SK-MEL-5 (cell line): ENCODE measurements around the gene ISLR2. TPM values are rescaled to one million over a fixed set of nuclear protein-coding genes. Genes with fewer than 3 reads are reported as not detected.

Source experiments
- DNase-seq: peaks from one replicate; pipeline ENCODE4 v3.0.0-alpha.2; 2016; ENCODE audit warnings: low read depth, low spot score
- in situ Hi-C: cut with HindIII; loops from 2 replicates; pipeline ENCODE4 v1.10.0; 2016; ENCODE audit warnings: low sequenced_read_pairs, high pct_unique_total_duplicates, low pct_unique_long_range_greater_than_20kb
- small RNA-seq, 2 experiments: library from RNA; depleted of rRNA; stranded (forward); fragments of <200 nt; gene quantifications; one replicate each; pipeline ENCODE3, GENCODE V24; 2014
- total RNA-seq: library from RNA; depleted of rRNA; stranded (reverse); fragments of >200 nt; shearing (Covaris generic); gene quantifications from 2 replicates; pipeline ENCODE4 v1.2.3, GENCODE V29; 2014; rRNA removed

Gene ISLR2
- total RNA-seq, 1 experiment from 2014 or later, result not detected

DNA sequence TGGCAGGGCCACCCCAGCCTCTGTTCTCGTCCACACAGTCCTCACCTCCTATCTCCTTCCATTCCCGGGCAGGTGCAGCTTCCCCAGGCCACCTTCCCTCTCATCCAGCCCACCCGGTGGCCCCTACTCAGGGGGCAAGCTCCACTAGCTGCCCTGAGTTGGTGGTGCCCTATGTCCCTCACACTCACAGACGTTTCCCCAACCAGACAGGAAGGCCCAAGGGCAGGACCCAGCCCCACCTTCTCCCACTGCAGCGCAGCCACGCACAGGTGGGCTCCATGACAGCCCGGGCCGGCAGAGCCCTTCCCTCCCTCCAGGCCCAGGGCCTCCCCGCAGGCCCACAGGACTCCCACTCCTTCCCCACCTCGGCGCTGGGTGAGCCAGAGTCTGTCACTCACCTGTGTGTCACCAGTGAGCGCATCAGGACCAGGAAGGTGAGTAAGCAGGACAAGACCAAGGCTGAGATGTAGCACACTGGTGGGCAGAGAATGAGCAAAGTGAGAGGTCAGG is 54.3 kb downstream of the ISLR2 start:
- DNase-seq, result no peak
- in situ Hi-C loops, result no loop called here

DNA sequence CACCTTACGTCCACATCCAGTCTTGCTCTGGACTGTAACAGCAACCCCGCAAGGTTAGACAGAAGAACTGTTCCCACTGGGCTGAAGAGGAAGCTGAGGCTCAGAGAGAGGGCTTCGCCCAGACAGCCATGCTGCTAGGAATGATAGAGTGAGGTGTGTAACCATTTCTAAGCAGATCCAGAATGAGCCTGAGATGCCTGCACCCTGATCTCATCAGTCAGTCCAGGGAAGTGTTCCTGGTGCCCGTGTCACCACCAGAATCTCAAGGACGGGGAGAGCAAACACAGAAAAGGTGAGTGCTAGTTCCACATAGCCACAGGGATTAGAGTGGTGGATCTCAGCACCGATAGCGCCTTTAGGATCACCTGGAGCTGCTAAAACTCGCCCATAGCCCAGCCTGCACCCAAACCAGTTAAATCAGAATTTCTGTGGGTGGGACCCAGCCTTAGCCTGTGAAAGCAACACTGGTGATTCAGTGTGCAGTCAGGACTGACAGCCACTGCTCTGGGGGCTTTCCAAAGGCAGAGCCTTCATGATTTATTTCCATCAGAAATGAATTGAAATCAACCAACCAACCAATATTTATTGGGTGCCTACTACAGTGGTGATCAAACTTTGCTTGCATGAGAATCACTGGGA is 55.4 kb downstream of the ISLR2 start:
- no peak for DNase-seq
- in situ Hi-C loops, result no loop called here

Small RNA genes lying within 50 kb of the gene (small RNA-seq; reads per million reads assigned to genes)
- 0 reads per million in 2 experiments for gene RF00017

Other genes with a start within 250 kb of the ISLR2 start
- gene LOXL1, start 204.1 kb upstream of the ISLR2 start, total RNA-seq, result 0.32 TPM in 1 of 2 replicates, not detected in the other
- 7.8 and 8.0 TPM in 2 replicates for gene STOML1, start 138.3 kb upstream of the ISLR2 start, total RNA-seq
- gene PML, start 135.9 kb upstream of the ISLR2 start, total RNA-seq, result 8.7 and 9.3 TPM in 2 replicates
- not detected in 2 replicates for gene GOLGA6A, start 48.0 kb upstream of the ISLR2 start, total RNA-seq
- not detected in 2 replicates for gene ISLR, start 43.1 kb downstream of the ISLR2 start, total RNA-seq
- gene STRA6, start 72.2 kb downstream of the ISLR2 start, total RNA-seq, result not detected in 2 replicates
- gene CCDC33, start 105.7 kb downstream of the ISLR2 start, total RNA-seq, result not detected in 2 replicates
- gene CYP11A1, start 237.1 kb downstream of the ISLR2 start, total RNA-seq, result not detected in 2 replicates